GM21367 (cell line): Measurements from ENCODE around the gene KCTD13.
"Not testable (repeated sequence)": the region's sequence is repeated elsewhere in the genome, so short reads cannot be mapped to it uniquely, and the experiment has no call there.

Source experiments
- ATAC-seq: cut with Tn5 transposase; IDR thresholded peaks from one replicate; pipeline ENCODE4 v1.9.1; 2021; ENCODE audit not compliant: unreplicated experiment

Gene KCTD13

GRCh38 chr16:29947897-29948296 lies 21.9 kb upstream of the KCTD13 start:
- ATAC-seq, result no peak

DNA sequence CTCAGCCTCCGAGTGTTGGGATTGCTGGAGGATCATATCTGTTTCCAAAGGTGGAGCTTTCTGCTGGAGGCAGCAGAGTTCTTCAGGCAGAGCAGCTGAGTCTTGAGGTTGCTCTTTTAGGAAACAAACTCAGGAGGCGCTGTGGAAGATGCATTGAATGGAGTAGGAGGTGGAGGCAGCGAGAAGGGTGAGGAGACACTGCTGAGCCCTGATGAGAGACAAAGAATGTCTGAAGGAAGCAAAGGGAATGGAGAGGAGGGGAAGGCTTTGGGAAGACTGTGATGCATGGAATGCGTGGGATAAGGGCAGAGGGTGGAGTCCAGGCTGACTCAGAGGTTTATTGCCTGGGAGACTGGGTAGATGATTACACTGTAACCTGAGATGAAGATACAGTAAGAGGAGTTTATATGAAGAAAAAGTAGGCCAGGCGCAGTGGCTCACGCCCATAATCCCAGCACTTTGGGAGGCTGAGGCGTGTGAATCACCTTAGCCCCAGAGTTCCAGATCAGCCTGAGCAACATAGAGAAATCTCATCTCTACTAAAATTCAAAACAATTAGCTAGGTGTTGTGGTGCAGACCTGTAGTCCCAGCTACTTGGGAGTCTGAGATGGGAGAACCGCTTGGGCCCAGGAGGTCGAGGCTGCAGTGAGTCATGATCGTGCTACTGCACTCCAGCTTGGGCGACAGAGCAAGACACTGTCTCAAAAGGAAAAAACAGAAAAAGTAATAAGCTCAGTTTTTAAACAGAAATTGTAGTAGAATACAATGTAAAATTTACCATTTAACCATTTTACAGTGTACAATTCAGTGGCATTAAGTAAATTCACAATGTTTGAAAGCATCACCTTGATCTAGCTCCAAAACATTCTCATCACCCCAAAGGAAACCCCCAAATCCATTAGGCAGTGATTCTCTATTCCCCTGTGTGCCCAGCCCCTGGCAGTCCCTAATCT lies 18.1 kb upstream of the KCTD13 start:
- ATAC-seq, result no peak

- no peak for ATAC-seq
Measured at GRCh38 chr16:29940656-29941055, 14.6 kb upstream of the KCTD13 start.

GRCh38 chr16:29931750-29932149 lies 5.7 kb upstream of the KCTD13 start:
- ATAC-seq, result not testable (repeated sequence)

- no peak for ATAC-seq
Measured at GRCh38 chr16:29927070-29927905, 1.3 kb upstream of the KCTD13 start.

- peak; percentile 23 for ATAC-seq
Measured at GRCh38 chr16:29926711-29927052, 656 bp upstream of the KCTD13 start.

DNA sequence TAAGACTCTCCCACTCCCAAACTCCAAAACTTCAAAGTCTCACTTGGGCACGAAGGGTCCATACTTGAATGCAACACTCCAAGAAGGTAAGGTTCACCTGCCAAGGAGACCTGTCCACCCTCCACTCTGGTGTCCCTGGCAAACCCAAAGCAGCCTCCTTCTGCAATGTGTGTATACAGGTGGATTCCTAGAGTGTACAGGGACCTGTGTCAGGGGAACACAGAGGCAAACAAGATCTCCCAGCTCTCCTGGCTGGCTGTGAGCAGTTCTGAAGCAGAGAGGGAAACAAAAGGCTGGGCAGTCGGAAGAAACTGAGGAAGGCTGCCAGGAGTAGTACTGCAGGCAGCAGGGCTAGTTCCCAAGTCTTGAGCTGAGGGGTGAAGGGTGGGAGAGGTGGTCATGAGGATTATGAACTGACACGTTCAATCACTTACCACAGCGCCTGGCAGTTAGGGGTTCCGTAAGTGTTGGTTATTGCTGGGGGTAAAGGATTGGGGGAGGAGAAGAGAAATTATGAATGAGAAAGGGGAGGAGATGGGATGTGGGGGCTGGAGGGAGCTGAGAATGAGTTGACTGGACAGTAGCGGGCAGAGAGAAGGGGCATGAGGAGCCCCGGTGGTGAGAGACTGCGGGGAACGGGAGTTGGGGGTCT lies 795 bp downstream of the KCTD13 start:
- ATAC-seq, result no peak

DNA sequence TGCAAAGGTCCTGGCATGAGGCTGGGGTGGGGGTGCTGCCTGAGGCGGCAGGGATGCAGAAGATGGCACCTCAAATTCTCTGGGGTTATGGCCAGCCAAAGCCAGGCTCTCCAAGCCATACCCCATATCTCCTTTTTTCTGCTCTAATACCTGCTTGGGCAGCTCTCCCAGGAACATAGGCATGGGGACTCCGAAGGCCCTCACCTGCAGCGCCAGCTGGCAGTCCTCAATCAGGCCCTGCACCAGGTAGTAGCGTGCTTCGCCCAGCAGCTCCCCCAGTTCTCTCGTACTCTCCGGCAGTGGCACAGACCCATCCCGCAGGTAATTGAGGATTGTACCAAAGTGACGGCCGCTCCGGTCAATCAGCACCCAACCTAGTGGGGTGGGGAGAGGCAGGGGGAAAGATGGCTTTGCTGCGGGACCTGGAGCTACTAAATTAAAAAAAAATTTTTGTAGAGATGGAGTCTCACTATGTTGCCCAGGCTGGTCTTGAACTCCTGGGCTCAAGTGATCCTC lies 3.0 kb downstream of the KCTD13 start:
- no peak for ATAC-seq

DNA sequence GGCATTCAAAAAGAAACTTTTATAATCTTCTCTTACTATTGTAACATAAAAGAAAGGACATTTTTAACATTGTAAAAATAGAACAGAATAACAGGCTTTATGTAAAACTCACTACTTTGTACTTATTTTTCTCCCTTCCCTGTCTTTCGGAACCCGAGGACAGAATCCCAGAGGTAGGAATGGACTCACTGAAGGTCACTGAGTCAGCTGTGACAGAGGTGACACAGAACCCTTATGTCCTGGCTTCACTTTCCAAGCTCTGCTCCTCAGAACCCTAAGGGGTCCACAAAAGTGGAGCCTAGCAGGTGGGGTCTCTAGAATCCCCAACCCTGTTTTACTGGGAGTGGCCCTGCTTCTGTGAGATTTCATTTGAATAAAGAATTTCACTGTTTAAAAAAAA lies 3.7 kb downstream of the KCTD13 start:
- ATAC-seq, result no peak

GRCh38 chr16:29921034-29921385 lies 5.0 kb downstream of the KCTD13 start:
- no peak for ATAC-seq

- ATAC-seq, result no peak
Measured at GRCh38 chr16:29920288-29921033, 5.6 kb downstream of the KCTD13 start.

DNA sequence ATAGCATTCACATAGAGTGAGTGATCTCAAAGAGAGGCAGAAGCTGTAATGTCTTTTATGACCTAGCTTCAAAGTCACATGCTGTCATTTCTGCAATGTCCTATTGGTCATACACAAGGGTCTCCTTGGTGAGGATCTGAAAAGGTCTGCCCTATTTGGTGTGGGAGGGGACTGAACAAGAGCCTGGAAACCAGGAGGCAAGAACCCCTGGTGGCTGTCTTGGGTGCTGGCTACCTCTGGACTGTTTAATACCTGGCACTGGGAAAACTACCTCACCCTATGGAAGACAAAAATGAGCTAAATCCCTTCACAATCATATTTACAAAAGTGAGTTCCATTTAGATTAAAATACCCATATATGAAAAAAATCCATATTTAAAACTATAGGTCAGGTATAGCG lies 9.0 kb downstream of the KCTD13 start:
- ATAC-seq, result no peak

- ATAC-seq, result no peak
Measured at GRCh38 chr16:29915590-29916247, 10.3 kb downstream of the KCTD13 start.

DNA sequence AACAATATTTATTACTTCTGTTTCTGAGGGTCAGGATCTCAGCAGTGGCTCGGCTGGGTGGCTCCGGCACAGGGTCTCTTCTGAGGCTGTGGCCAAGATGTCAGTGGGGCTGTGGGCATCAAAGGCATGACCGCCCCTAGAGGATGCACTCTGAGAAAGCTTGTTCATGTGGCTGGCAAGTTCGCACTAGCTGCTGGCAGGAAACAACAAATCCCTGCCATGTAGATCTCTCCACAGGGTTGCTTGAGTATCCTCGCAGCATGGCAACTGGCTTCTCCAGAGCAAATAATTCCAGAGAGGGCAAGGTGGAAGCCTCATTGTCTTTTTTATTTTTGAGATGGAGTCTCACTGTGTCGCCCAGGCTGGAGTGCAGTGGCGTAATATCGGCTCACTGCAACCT lies 12.5 kb downstream of the KCTD13 start:
- ATAC-seq, result no peak

DNA sequence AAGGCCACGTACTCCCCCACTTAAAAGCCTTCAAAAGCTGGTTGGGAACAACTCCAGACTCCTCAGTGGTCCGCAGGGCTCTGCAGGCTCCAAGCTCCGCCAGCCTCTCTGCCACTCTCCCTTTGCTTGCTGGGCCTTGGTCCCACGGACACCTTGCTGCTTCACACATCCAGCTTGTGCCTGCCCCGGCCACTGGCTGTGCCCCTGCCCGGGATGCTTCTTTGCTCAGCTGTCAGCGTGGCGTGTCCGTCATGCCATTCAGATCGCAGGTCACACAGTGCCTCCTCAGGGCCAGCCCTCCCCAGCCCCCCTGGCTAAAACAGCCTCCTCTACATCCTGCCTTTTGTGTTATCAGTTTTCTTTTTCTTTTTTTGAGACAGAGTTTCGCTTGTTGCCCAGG lies 13.9 kb downstream of the KCTD13 start:
- no peak for ATAC-seq

- no peak for ATAC-seq
Measured at GRCh38 chr16:29911676-29912010, 14.4 kb downstream of the KCTD13 start.

DNA sequence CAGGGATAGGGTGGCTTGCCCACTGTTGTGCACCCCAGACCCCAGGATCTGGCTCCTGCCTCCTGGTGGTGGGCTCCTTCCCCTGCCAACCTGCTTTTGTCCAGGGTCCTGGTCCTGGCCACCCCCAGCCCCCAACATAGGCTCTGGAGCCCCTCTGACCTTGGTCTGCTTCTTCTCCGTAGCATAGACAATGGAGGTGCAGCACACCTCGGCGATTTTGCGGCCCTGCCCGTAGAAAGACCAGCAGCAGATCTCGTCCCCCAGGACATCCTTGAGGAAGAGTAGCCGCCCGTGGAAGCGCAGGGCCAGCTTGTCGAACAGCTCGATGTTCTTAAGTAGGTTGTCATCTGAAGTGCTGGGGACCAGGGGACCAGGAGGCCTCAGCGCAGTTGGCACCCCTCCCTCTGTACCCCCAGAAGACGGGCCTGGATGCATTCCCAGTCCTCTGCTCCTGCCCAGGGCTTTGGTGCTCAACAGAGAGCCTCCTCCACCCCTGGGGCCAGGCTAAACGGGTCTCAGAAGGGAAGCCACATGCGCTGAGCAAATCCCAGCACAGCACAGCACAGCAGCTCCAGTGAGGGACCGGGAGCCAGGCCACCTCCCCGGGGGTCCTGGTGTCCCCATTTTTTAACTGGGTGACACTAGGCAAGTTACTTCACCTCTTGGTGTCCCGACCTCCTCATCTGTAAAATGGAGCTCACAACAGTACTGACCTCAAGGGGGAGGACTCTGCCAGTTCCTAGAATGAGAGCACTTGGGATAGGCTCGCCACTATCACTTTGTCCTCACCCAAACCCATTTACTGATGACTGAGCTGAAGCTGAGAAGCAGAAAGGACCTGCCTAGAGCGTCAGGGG lies 15.0 kb downstream of the KCTD13 start:
- no peak for ATAC-seq

- ATAC-seq, result not testable (repeated sequence)
Measured at GRCh38 chr16:29909851-29910250, 16.2 kb downstream of the KCTD13 start.

DNA sequence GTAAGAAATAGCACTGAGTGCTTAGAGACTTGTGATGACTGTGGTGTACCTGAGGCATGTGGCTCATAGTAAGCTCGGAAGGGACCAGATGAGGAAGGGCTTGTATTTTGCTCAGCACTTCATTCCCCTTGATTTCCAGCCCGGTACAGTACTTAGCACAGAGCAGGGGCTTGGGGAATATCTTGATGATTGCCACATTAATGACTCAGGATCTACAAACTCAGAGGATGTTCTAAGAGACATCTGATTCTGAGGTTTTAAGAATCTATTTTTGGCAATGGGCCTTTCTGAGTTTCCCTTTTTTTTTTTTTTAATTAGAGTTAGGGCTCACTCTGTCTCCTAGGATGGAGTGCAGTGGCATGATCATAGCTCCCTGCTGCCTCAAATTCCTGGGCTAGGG lies 16.6 kb downstream of the KCTD13 start:
- no peak for ATAC-seq
